HEK293T (cell line): ENCODE results near the gene POLR2B.

ENCODE experiments used
- FOXA1 ChIP-seq: fragments of 450-650 bp; IDR thresholded peaks from 2 replicates; pipeline ENCODE4 v1.6.1; 2016; ENCODE audit warnings: mild to moderate bottlenecking
- FOXM1 ChIP-seq: fragments of 450-650 bp; IDR thresholded peaks from 2 replicates; pipeline ENCODE4 v1.6.1; 2017; ENCODE audit warnings: mild to moderate bottlenecking, borderline replicate concordance
- LEF1 ChIP-seq: fragments of 450-650 bp; IDR thresholded peaks from 2 replicates; pipeline ENCODE4 v1.6.1; 2017; ENCODE audit warnings: mild to moderate bottlenecking, borderline replicate concordance
- NFRKB ChIP-seq: fragments of 450-650 bp; IDR thresholded peaks from 2 replicates; pipeline ENCODE4 v1.6.1; 2016; ENCODE audit warnings: mild to moderate bottlenecking, moderate library complexity
- SP1 ChIP-seq: fragments of 450-650 bp; IDR thresholded peaks from 2 replicates; pipeline ENCODE4 v1.6.1; 2017
- SUZ12 ChIP-seq: fragments of 450-650 bp; IDR thresholded peaks from 2 replicates; pipeline ENCODE4 v1.6.1; 2016; ENCODE audit warnings: mild to moderate bottlenecking

GRCh38 chr4:56981795-56982201, 3.1 kb downstream of the POLR2B start:
- TF ChIP-seq FOXA1 (no peak), FOXM1 (no peak), SP1 (no peak), SUZ12 (no peak), NFRKB (no peak), LEF1 (no peak)
